ENCODE results near the gene NFYA. TPM values are rescaled to one million over a fixed set of nuclear protein-coding genes. Genes with fewer than 3 reads are reported as not detected.
A peak's percentile ranks its signal among the peaks of the same experiment; 100 is the strongest.

The NFYA gene
- total and polyA plus RNA-seq, 5 donors = 6.1 to 13.8 (median 11.5) TPM

- H3K27me3 ChIP-seq (ENCODE audit: control insufficient read depth, insufficient read depth) = no peaks in the 10 kb centered on the region
- 71% methylated on average over 13 of the region's 13 CpGs for WGBS
- H3K4me1 ChIP-seq (ENCODE audit: control insufficient read depth, insufficient read depth, low read length) = no peaks in the 10 kb centered on the region
- ATAC-seq = no peak
- intact Hi-C loops (cut with DNase I) = no loop called here
- no peak for DNase-seq
- no peak overlapping the region for H3K4me3 ChIP-seq (ENCODE audit: low read length)
- no peak overlapping the region for H3K27ac ChIP-seq (ENCODE audit: low read length)
- no peaks in the 10 kb centered on the region for H3K9me3 ChIP-seq (ENCODE audit: control insufficient read depth, low read length)
Observed at GRCh38 chr6:41037107-41037900, 35.5 kb upstream of the NFYA start.

GRCh38 chr6:41038205-41038604 is 34.6 kb upstream of the NFYA start:
- WGBS = 87% methylated on average over 3 of the region's 3 CpGs
- no peak for DNase-seq
- no peak overlapping the region for H3K27ac ChIP-seq (ENCODE audit: low read length)
- intact Hi-C loops (cut with DNase I) = no loop called here
- no peak overlapping the region for H3K4me3 ChIP-seq (ENCODE audit: low read length)
- no peaks in the 10 kb centered on the region for H3K27me3 ChIP-seq (ENCODE audit: control insufficient read depth, insufficient read depth)
- peak in 1 of 2 donors; percentile 25 for ATAC-seq
- H3K4me1 ChIP-seq (ENCODE audit: control insufficient read depth, insufficient read depth, low read length) = peaks cover 2% of the 10 kb centered on the region
- no peaks in the 10 kb centered on the region for H3K9me3 ChIP-seq (ENCODE audit: control insufficient read depth, low read length)

GRCh38 chr6:41039060-41039998 is 33.4 kb upstream of the NFYA start, which contains the start of gene UNC5CL:
TSS of gene UNC5CL (minus strand) at chr6:41039221. CDS start at chr6:41035074, 4,147 bp downstream.
- peaks cover 2% of the 10 kb centered on the region for H3K4me1 ChIP-seq (ENCODE audit: control insufficient read depth, insufficient read depth, low read length)
- no peak within 1 kb of the TSS for H3K4me3 ChIP-seq (ENCODE audit: low read length)
- no peaks in the 10 kb centered on the region for H3K9me3 ChIP-seq (ENCODE audit: control insufficient read depth, low read length)
- DNase-seq (no peak), ATAC-seq (peak; percentile 10 to 30)
- intact Hi-C loops (cut with DNase I) = no loop called here
- no peak within 1 kb of the TSS for H3K27ac ChIP-seq (ENCODE audit: low read length)
- no peaks in the 10 kb centered on the region for H3K27me3 ChIP-seq (ENCODE audit: control insufficient read depth, insufficient read depth)
- WGBS = 69% methylated on average over 10 of the region's 10 CpGs

- peak in 1 of 2 donors; percentile 47 for ATAC-seq
Observed at GRCh38 chr6:41040101-41040939, 32.5 kb upstream of the NFYA start.

GRCh38 chr6:41040940-41041536 is 31.7 kb upstream of the NFYA start:
- no peak for ATAC-seq
- H3K27me3 ChIP-seq (ENCODE audit: control insufficient read depth, insufficient read depth) = no peaks in the 10 kb centered on the region
- no peak for DNase-seq
- H3K4me1 ChIP-seq (ENCODE audit: control insufficient read depth, insufficient read depth, low read length) = peaks cover 2% of the 10 kb centered on the region
- WGBS = 81% methylated on average over 1 of the region's 1 CpG
- intact Hi-C loops (cut with DNase I) = no loop called here
- no peaks in the 10 kb centered on the region for H3K9me3 ChIP-seq (ENCODE audit: control insufficient read depth, low read length)
- no peak overlapping the region for H3K27ac ChIP-seq (ENCODE audit: low read length)
- no peak overlapping the region for H3K4me3 ChIP-seq (ENCODE audit: low read length)

More at GRCh38 chr6:41040101-41040939, 32.5 kb upstream of the NFYA start:
- Histone ChIP-seq H3K27ac (ENCODE audit: low read length) (no peak overlapping the region), H3K4me3 (ENCODE audit: low read length) (no peak overlapping the region), H3K27me3 (ENCODE audit: control insufficient read depth, insufficient read depth) (no peaks in the 10 kb centered on the region), H3K4me1 (ENCODE audit: control insufficient read depth, insufficient read depth, low read length) (peaks cover 2% of the 10 kb centered on the region), H3K9me3 (ENCODE audit: control insufficient read depth, low read length) (no peaks in the 10 kb centered on the region)
- WGBS = 76% methylated on average over 6 of the region's 6 CpGs
- intact Hi-C loops (cut with DNase I) = no loop called here
- no peak for DNase-seq

- Histone ChIP-seq H3K4me3 (ENCODE audit: low read length) (no peak within 1 kb of the TSS), H3K4me1 (ENCODE audit: control insufficient read depth, insufficient read depth, low read length) (peaks cover 2% of the 10 kb centered on the region), H3K9me3 (ENCODE audit: control insufficient read depth, low read length) (no peaks in the 10 kb centered on the region), H3K27ac (ENCODE audit: low read length) (no peak within 1 kb of the TSS), H3K27me3 (ENCODE audit: control insufficient read depth, insufficient read depth) (no peaks in the 10 kb centered on the region)
- intact Hi-C loops (cut with DNase I) = no loop called here
- no peak for ATAC-seq
- DNase-seq = no peak
- WGBS = 78% methylated on average over 10 of the region's 10 CpGs
Observed at GRCh38 chr6:41042226-41043055, 30.3 kb upstream of the NFYA start, which contains the start of gene TSPO2. TSS of gene TSPO2 (plus strand) at chr6:41042467. CDS start at chr6:41042986, 519 bp downstream.

- intact Hi-C loops (cut with DNase I) = no loop called here
- Histone ChIP-seq H3K9me3 (ENCODE audit: control insufficient read depth, low read length) (no peaks in the 10 kb centered on the region), H3K27ac (ENCODE audit: low read length) (no peak overlapping the region), H3K27me3 (ENCODE audit: control insufficient read depth, insufficient read depth) (no peaks in the 10 kb centered on the region), H3K4me1 (ENCODE audit: control insufficient read depth, insufficient read depth, low read length) (peaks cover 2% of the 10 kb centered on the region), H3K4me3 (ENCODE audit: low read length) (no peak overlapping the region)
- no peak for ATAC-seq
- 94% methylated on average over 3 of the region's 3 CpGs for WGBS
- no peak for DNase-seq
Observed at GRCh38 chr6:41043151-41043550, 29.6 kb upstream of the NFYA start.

- H3K27ac ChIP-seq (ENCODE audit: low read length) = no peak overlapping the region
- no peak overlapping the region for H3K4me3 ChIP-seq (ENCODE audit: low read length)
- intact Hi-C loops (cut with DNase I) = no loop called here
- DNase-seq = no peak
- no peak for ATAC-seq
- 73% methylated on average over 5 of the region's 5 CpGs for WGBS
- peaks cover 2% of the 10 kb centered on the region for H3K4me1 ChIP-seq (ENCODE audit: control insufficient read depth, insufficient read depth, low read length)
- H3K27me3 ChIP-seq (ENCODE audit: control insufficient read depth, insufficient read depth) = no peaks in the 10 kb centered on the region
- no peaks in the 10 kb centered on the region for H3K9me3 ChIP-seq (ENCODE audit: control insufficient read depth, low read length)
Observed at GRCh38 chr6:41045664-41046063, 27.1 kb upstream of the NFYA start.

GRCh38 chr6:41046084-41046483 is 26.7 kb upstream of the NFYA start:
- Histone ChIP-seq H3K4me1 (ENCODE audit: control insufficient read depth, insufficient read depth, low read length) (peaks cover 2% of the 10 kb centered on the region), H3K27me3 (ENCODE audit: control insufficient read depth, insufficient read depth) (no peaks in the 10 kb centered on the region), H3K9me3 (ENCODE audit: control insufficient read depth, low read length) (no peaks in the 10 kb centered on the region), H3K4me3 (ENCODE audit: low read length) (no peak overlapping the region), H3K27ac (ENCODE audit: low read length) (no peak overlapping the region)
- intact Hi-C loops (cut with DNase I) = no loop called here
- 98% methylated on average over 1 of the region's 1 CpG for WGBS
- no peak for ATAC-seq
- no peak for DNase-seq

Measured in right cardiac atrium (tissue), 5 donors.